GM10266 (cell line): ENCODE results near the gene AFF3.
"Not testable (repeated sequence)": the region's sequence is repeated elsewhere in the genome, so short reads cannot be mapped to it uniquely, and the experiment has no call there.

Source experiments
- DNase-seq: peaks from one replicate; pipeline ENCODE4 v3.0.0; 2012; ENCODE audit errors: extremely low spot score
- TF ChIP-seq, protein P1 (sequence below): IDR thresholded peaks from 2 replicates; pipeline ENCODE4 v1.5.1; 2012; ENCODE audit warnings: mild to moderate bottlenecking, low read depth; ENCODE audit not compliant: control insufficient read depth, insufficient read depth; ENCODE audit errors: missing control alignments

AFF3 gene

GRCh38 chr2:99754210-99754609 lies 388.2 kb downstream of the AFF3 start:
- TF ChIP-seq, protein P1, sequence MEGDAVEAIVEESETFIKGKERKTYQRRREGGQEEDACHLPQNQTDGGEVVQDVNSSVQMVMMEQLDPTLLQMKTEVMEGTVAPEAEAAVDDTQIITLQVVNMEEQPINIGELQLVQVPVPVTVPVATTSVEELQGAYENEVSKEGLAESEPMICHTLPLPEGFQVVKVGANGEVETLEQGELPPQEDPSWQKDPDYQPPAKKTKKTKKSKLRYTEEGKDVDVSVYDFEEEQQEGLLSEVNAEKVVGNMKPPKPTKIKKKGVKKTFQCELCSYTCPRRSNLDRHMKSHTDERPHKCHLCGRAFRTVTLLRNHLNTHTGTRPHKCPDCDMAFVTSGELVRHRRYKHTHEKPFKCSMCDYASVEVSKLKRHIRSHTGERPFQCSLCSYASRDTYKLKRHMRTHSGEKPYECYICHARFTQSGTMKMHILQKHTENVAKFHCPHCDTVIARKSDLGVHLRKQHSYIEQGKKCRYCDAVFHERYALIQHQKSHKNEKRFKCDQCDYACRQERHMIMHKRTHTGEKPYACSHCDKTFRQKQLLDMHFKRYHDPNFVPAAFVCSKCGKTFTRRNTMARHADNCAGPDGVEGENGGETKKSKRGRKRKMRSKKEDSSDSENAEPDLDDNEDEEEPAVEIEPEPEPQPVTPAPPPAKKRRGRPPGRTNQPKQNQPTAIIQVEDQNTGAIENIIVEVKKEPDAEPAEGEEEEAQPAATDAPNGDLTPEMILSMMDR = no peak
- DNase-seq = no peak

DNA sequence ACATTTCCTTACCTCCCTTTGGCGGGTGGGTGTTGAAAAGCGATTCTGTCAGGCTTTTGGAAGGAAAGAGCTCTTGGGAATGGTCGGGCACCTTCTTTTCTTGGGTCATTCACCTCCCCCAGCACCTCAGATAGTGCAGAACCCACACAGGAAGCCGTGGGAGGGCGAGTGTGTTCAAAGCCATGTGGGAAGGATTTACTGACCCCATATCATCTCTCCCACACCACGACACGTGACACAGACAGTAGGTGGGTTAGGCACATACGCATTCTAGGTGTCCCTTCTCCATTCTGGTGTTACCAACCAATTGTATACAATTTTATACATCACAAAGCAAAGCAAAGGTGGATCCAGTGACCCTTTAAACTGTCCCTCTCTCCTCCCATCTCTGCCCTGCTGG lies 388.9 kb downstream of the AFF3 start:
- no peak for DNase-seq
- TF ChIP-seq, protein P1 = no peak

GRCh38 chr2:99748344-99748743 lies 394.0 kb downstream of the AFF3 start:
- TF ChIP-seq, protein P1 = no peak
- DNase-seq = no peak

DNA sequence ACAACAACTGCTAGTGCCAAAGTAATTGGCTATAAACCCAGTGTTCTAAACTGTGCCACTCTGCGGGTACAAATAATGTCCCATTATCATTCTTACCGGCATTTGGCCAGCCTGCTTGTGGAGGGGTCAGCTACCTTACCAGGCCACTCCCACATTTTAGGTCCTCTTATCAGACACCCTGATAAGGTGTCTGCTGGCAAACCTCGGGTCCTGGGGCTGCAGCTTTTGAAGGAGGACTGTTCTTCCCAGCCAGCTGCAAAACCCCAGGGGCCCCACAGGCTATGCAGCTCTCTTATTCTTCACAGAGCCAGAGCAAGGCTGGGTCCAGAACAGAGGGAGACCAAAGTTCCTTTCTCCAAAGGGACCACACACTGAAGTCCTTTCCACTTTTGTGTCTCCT lies 394.5 kb downstream of the AFF3 start:
- DNase-seq = no peak
- TF ChIP-seq, protein P1 = no peak

- DNase-seq = no peak
- TF ChIP-seq, protein P1 = no peak
These were observed 399.2 kb downstream of the AFF3 start for GRCh38 chr2:99743146-99743545.

DNA sequence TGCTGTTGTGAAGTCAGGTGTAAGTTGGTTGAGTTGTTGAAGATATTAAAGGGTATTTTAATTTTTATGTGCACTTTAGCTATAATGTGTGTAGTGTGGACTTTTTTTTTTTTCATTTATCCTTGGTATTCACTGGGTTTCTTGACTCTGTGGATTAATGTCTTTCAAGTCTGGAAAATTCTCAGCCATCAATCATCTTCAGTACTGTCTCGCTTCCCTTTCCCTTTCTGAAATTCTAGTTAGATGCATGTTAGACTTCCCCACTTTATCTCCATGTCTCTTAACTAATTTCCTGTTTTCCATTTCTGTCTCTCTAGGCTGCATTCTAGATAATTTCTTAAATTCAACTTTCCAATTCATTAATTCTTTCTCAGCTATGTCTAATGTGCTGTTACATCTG lies 404.9 kb downstream of the AFF3 start:
- no peak for DNase-seq
- TF ChIP-seq, protein P1 = no peak

DNA sequence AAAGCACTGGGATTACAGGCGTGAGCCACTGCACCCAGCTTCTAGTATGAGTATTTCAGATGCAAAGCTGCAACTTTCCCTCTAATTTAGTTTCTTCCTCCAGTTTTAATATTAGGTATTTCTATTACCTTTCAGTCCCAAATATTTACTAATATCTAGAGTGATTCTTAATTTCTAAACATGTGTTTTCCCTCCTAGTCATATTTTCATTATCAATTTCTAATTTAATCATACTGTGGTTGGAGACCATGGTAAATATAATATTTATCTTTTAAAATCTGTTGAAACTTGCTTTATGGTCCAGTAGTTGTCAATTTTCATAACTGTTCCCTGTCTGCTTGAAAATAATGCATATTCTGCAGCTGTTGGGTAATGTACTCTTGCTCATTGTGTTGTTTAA lies 406.6 kb downstream of the AFF3 start:
- TF ChIP-seq, protein P1 = no peak
- DNase-seq = no peak

- DNase-seq = not testable (repeated sequence)
These were observed 407.1 kb downstream of the AFF3 start for GRCh38 chr2:99735314-99735713.
